Kidney glomerular epithelial cell (primary cell): ENCODE results near the gene MNT.
A peak's percentile ranks its signal among the peaks of the same experiment; 100 is the strongest.

ENCODE experiments used
- DNase-seq: peaks from one replicate; lab custom pipeline; 2025; lab: John Stamatoyannopoulos, UW

The MNT gene

DNA sequence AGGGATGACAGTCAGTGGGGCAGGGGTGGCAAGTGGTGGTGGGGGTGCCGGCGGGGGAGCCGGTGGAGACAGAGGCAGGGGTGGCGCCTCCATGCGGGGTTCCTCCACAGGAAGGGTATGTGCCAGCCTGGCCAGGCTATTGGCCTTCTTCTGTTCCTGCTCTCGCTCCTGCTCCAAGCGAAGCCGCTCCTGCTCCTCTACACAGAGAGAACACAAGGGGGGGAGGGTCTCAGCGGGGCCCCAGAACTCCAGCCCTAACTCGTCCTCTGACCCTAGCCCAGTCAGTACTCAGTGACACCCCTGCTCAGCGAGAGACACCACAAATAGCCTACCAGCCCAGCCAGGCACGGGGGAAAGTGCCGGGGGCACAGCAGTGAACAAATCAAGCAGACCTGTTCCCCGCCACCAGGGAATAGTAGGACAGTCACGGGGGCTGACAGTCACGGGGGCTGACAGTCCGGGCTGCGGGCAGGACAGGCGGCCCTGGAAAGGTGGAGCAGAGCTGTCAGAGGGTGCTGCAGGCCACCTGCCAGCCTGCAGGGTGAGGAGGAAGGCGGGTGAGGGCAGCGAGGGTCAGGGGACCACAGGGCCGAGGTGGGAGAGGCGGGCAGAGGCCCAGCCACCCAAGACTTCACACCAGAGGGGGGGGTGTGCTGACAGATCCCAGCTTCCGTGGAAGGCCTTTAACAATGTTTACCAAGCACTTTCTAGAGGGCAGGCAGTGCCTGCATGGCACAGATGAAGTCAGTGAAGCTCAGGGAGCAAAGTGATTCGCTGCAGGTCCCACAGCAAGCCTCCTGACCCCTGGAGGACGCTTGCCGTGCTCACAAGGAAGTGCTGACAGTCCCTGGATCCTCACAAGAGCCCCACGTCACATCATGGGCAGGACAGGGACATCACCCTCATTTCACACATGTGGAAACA lies 5.3 kb downstream of the MNT start:
- DNase-seq = peak; percentile 25

DNA sequence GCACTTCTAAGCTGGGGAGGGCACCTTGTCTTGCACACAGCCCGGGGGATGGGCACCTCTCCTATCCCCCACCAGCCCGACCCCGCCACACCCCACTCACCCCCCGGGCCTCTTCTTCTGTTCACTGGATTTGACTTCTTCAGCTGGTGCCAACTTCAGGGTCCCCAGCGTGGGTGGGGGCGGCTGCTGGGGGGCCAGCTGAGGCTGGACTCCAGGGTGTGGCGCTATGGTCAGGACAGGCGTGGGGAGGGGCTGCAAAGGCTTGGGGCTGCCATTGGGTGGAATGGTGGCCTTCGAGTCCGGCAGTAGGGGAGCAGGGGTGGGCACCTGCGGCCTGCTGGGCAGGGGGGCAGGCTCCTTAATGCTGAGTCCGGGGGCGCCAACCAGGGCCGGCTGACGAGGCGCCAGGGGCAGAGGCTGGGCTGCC lies 6.1 kb downstream of the MNT start:
- no peak for DNase-seq

DNA sequence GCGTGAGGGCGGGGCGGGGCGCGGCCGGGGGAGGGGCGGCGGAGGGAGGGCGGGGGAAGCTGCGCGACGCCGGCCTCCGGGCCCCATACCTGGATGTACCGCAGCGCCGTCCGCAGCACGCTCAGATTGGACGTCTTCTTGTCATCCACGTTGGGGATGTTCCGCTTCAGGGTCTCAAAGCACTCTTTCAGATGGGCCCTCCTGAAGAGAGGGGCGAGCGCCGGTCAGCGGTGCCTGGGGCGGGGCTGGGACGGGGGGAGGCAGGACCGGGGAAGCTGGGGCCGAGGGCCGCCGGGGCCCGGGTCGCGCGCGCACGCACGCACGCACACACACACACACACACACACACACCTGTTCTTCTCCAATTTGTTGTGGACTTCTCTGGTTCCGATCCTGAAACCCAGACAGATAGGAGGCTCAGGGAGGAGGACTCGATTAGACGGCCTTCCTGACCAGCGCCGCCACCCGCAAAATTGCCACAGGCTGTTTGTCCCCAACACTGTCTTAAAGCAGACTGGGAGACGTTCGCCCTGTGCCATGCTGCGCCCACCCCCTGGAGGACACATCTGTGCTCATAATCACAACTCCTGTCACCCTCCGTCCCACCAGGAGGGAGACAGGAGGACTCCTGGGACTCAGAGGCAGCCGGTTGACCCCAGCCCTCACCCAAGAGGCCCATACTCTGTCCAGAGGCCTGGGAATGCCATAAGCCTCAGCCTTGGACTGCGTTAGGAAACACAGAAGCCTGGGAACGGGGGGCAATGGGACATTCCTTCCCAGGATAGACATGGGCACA lies 6.7 kb downstream of the MNT start:
- DNase-seq = no peak

GRCh38 chr17:2393174-2393953 lies 7.5 kb downstream of the MNT start:
- DNase-seq = peak; percentile 67

- DNase-seq = peak; percentile 77
Observed at GRCh38 chr17:2392252-2393173, 8.3 kb downstream of the MNT start.

- DNase-seq = no peak
Observed at GRCh38 chr17:2391597-2392251, 9.1 kb downstream of the MNT start.

- no peak for DNase-seq
Observed at GRCh38 chr17:2390199-2390836, 10.5 kb downstream of the MNT start.

GRCh38 chr17:2388683-2389055 lies 12.2 kb downstream of the MNT start:
- DNase-seq = no peak

GRCh38 chr17:2388020-2388682 lies 12.7 kb downstream of the MNT start:
- DNase-seq = no peak

DNA sequence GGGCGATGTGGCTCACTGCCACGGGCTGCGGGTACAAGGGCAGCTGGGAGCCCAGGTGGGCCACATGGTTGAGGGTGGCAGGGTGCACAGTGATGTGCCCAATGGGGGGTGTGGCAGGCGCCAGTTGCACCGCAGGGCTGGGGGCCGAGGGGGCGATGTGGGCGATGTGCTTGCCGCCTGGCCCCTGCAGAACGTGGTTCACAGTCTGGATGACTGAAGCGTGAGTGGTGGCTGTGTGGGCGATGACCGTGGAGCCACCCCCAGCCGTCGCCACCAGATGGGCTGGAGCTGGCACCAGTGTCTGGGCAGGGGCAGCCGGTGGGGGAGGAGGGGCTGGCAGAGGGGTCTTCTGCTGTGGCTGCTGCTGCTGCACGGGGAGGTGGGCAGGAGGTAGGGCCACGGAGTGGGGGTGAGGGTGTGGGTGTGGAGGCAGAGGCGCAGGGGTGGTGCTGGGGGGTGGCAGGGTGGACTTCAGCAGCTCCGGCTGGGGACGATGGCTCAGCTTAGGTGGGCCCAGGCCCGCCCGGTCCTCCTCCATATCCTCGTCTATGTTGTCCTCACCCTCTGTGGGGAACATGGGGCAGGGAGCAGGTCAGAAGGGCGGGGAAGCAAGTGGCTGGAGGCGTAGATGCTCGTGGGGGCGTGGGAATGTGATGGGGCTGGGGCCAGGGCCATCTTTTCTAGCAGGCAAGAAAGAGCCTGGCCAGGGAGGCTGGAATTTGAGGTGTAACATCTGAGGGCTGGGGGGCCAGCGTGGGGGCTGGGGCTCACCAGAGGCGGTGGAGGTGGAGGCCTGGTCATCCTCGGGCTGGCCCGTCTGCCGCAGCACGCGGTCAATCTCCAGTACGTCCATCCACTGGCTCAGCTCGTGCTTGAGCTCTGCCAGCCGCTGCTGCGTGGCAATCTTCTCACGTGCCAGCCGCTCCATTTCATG lies 13.5 kb downstream of the MNT start:
- DNase-seq = no peak

GRCh38 chr17:2386400-2387085 lies 14.3 kb downstream of the MNT start:
- DNase-seq = peak; percentile 28

GRCh38 chr17:2385240-2386210 lies 15.3 kb downstream of the MNT start:
- DNase-seq = no peak

- no peak for DNase-seq
Observed at GRCh38 chr17:2384439-2385127, 16.3 kb downstream of the MNT start.

DNA sequence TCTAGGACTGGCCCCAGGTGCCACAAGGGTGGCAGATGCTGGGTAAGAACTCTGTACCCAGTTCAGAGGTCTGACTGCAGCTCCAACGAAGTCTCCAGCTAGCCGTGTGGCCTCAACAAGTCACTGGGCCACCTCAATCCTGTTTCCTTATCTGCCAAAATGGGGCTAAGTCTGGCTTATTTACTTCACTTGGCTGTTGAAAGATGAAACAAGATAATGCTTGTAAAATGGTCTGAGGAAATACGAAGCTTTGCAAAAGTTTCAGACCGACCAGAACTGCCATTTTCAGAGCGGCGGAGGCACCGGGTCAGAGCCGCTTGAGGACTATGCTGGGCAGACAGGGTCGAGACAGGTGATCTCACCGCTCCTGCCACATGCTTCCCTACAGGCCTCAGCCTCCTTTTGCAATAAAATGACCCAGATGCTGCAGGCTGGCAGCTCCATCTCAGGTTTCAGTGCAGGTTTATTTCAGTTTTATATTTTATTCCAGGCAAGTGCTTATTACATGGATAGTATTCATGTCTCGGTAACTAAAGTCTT lies 17.2 kb downstream of the MNT start:
- DNase-seq = no peak

GRCh38 chr17:2380950-2381649 lies 19.8 kb downstream of the MNT start:
- DNase-seq = no peak
